GM12878 (cell line): ENCODE results near the gene FUT3. TPM values are rescaled to one million over a fixed set of nuclear protein-coding genes. Genes with fewer than 3 reads are reported as not detected.

ENCODE experiments used
- CHD4 ChIP-seq: fragments of 200-600 bp; sonication (generic); IDR thresholded peaks from 2 replicates; pipeline ENCODE4 v1.6.1; 2016; ENCODE audit warnings: mild to moderate bottlenecking
- HCFC1 ChIP-seq: fragments of 150-350 bp; IDR thresholded peaks from 2 replicates; pipeline ENCODE4 v1.6.1; 2014; ENCODE audit warnings: low read length
- MYC ChIP-seq: IDR thresholded peaks from 2 replicates; pipeline ENCODE4 v1.6.1; 2011; ENCODE audit warnings: mild to moderate bottlenecking, low read length, moderate library complexity, inconsistent platforms; ENCODE audit not compliant: insufficient read depth, insufficient replicate concordance, insufficient read length, severe bottlenecking
- PRDM15 ChIP-seq: fragments of 450-650 bp; formaldehyde crosslinking; IDR thresholded peaks from 2 replicates; pipeline ENCODE4 v1.4.0; 2020; ENCODE audit warnings: mild to moderate bottlenecking, moderate library complexity
- REST ChIP-seq: IDR thresholded peaks from 2 replicates; pipeline ENCODE4 v1.6.1; 2012; ENCODE audit warnings: mild to moderate bottlenecking, low read depth, low read length
- TCF3 ChIP-seq: IDR thresholded peaks from 2 replicates; pipeline ENCODE4 v1.6.1; 2012; ENCODE audit warnings: low read depth, mild to moderate bottlenecking, low read length, borderline replicate concordance; ENCODE audit not compliant: insufficient read depth
- ZNF592 ChIP-seq: fragments of 450-650 bp; IDR thresholded peaks from 2 replicates; pipeline ENCODE4 v1.6.1; 2017; ENCODE audit warnings: mild to moderate bottlenecking, moderate library complexity
- polyA plus RNA-seq, 11 experiments: library from polyadenylated mRNA; depleted of rRNA in 4 of 11; unstranded in 6 of 11; stranded (reverse) in 5 of 11; fragments of >200 nt; fragmentation: Nextera tagmentation in 4 of 11; fragmentation: Illumina TruSeq in 1 of 11; extraction: Ambion mirVana in 4 of 11; extraction: Trizol in 1 of 11; gene quantifications; 1 replicate in 1 of 11; 2 replicates in 10 of 11; pipeline versions ENCODE4 v1.2.1 to v1.2.3, GENCODE V29; 2011 to 2016; ENCODE audit warnings: inconsistent platforms in 2 of 11, missing spikeins in 2 of 11, low read depth in 1 of 11
- total RNA-seq, 4 experiments: library from RNA; depleted of rRNA in 3 of 4; stranded (reverse); fragments of >200 nt in 3 of 4; fragmentation: Illumina TruSeq in 1 of 4; extraction: Trizol in 1 of 4; gene quantifications; 2 replicates each; pipeline versions ENCODE4 v1.2.1 to v1.2.3, GENCODE V29; 2013 to 2021
- TF ChIP-seq, protein P1 (sequence below): IDR thresholded peaks from 2 replicates; pipeline ENCODE4 v1.6.1; 2011; ENCODE audit warnings: borderline replicate concordance, low read depth, mild to moderate bottlenecking, moderate library complexity, low read length; ENCODE audit not compliant: insufficient read depth, poor library complexity, severe bottlenecking
- TF ChIP-seq, protein P2 (sequence below): fragments of 450-650 bp; IDR thresholded peaks from 2 replicates; pipeline ENCODE4 v1.6.1; 2017; ENCODE audit warnings: antibody characterized with exemption, mild to moderate bottlenecking, moderate library complexity

The FUT3 gene
- total and polyA plus RNA-seq, 10 of the 15 experiments (the other 5 are each of a cell fraction or from before 2014, with no cell fraction given): 0.04 to 0.31 (median 0.07) TPM; not detected in 7

DNA sequence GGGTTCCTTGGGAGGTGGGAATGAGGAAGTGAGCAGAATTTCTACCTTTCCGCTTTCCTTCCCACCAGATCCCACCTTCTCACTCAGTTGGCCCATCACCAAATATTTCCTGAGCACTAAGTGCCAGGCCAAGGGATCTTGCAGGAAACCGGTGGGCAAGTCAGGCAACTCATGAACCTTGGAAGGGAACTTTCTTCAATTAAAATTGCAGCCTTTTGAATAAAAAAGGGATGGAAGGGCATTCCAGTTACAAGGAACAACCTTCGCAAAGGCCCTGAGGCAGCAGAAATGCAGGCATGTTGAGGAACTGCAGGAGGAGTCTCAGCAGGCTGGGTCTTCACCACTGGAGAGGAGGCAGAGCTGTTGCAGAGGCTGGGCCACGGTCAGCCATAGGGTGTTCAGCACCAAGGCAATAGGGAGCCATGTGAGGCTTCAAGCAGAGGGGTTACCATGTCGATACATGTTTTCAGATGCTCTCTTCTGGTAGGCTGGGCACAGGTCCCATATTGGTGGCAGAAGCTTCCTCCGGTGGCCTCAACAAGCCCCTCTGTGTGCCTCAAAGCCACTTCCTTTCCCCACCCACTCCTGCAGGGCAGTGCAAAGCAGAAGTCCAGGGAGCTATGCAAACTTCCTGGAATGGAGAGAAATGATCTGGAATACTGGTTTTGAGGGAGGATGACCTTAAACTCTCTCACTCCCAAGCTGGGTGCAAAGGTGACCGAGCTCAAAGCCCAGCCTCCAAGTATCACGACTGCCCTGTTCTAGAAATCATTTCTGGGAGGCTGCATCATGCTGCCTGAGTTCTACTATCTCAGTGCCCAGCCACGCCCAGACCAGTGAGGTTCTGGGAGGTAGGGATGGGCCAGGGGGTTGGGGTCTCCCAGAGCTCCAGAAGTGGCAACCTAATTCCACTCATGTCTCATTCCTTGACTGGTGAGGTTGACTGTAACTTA, 11.9 kb downstream of the FUT3 start, which contains the start of gene FUT6 (continued):
- TF ChIP-seq, protein P1, sequence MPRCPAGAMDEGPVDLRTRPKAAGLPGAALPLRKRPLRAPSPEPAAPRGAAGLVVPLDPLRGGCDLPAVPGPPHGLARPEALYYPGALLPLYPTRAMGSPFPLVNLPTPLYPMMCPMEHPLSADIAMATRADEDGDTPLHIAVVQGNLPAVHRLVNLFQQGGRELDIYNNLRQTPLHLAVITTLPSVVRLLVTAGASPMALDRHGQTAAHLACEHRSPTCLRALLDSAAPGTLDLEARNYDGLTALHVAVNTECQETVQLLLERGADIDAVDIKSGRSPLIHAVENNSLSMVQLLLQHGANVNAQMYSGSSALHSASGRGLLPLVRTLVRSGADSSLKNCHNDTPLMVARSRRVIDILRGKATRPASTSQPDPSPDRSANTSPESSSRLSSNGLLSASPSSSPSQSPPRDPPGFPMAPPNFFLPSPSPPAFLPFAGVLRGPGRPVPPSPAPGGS: no peak
- TF ChIP-seq HCFC1: no peak
- TF ChIP-seq, protein P2, sequence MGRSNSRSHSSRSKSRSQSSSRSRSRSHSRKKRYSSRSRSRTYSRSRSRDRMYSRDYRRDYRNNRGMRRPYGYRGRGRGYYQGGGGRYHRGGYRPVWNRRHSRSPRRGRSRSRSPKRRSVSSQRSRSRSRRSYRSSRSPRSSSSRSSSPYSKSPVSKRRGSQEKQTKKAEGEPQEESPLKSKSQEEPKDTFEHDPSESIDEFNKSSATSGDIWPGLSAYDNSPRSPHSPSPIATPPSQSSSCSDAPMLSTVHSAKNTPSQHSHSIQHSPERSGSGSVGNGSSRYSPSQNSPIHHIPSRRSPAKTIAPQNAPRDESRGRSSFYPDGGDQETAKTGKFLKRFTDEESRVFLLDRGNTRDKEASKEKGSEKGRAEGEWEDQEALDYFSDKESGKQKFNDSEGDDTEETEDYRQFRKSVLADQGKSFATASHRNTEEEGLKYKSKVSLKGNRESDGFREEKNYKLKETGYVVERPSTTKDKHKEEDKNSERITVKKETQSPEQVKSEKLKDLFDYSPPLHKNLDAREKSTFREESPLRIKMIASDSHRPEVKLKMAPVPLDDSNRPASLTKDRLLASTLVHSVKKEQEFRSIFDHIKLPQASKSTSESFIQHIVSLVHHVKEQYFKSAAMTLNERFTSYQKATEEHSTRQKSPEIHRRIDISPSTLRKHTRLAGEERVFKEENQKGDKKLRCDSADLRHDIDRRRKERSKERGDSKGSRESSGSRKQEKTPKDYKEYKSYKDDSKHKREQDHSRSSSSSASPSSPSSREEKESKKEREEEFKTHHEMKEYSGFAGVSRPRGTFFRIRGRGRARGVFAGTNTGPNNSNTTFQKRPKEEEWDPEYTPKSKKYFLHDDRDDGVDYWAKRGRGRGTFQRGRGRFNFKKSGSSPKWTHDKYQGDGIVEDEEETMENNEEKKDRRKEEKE: no peak
- TF ChIP-seq CHD4: no peak
- no peak for TF ChIP-seq ZNF592
- TF ChIP-seq REST: no peak
- no peak for TF ChIP-seq PRDM15 (CRISPR knock-in tag)
- TF ChIP-seq MYC: no peak
- TF ChIP-seq TCF3: no peak
- TF ChIP-seq, all 136 proteins: peak for 0
